Fibroblast of lung (primary cell): ENCODE data around the gene SUSD1. TPM values are rescaled to one million over a fixed set of nuclear protein-coding genes. Genes with fewer than 3 reads are reported as not detected.

ENCODE experiments used
- DNase-seq, 2 donors: peaks; one replicate each; pipeline versions ENCODE4 v3.0.0 to v3.0.0-alpha.2; 2010; ENCODE audit warnings: low read depth in 2 of 2
- H2AFZ ChIP-seq: 2 replicates; pipeline ENCODE4 v1.5.1; 2012; ENCODE audit warnings: low read length, control low read depth, inconsistent platforms
- H3K27ac ChIP-seq: 2 replicates; pipeline ENCODE4 v1.5.1; 2011; ENCODE audit warnings: low read length, control low read depth; ENCODE audit not compliant: insufficient read depth
- H3K27me3 ChIP-seq: 2 replicates; pipeline ENCODE4 v1.5.1; 2011; ENCODE audit warnings: mild to moderate bottlenecking, low read length; ENCODE audit not compliant: control insufficient read depth, insufficient read depth
- H3K36me3 ChIP-seq: 2 replicates; pipeline ENCODE4 v1.5.1; 2011; ENCODE audit warnings: low read length; ENCODE audit not compliant: control insufficient read depth, insufficient read depth
- H3K4me1 ChIP-seq: 2 replicates; pipeline ENCODE4 v1.5.1; 2011; ENCODE audit warnings: low read length; ENCODE audit not compliant: control insufficient read depth, insufficient read depth; ENCODE audit errors: extremely low read depth
- H3K4me2 ChIP-seq: 2 replicates; pipeline ENCODE4 v1.5.1; 2011; ENCODE audit warnings: low read length, control low read depth; ENCODE audit not compliant: insufficient read depth; ENCODE audit errors: extremely low read depth
- H3K4me3 ChIP-seq, 4 experiments: fragments of 200-600 bp in 1 of 4; sonication (generic) in 1 of 4; replicated peaks in 1 of 4; 2 replicates each; pipeline ENCODE4 v1.5.1; 2011 to 2016; ENCODE audit warnings: low read length in 4 of 4, low read depth in 3 of 4, mild to moderate bottlenecking in 3 of 4, control low read depth in 2 of 4, inconsistent platforms in 1 of 4, mixed read lengths in 1 of 4; ENCODE audit not compliant: insufficient read depth in 1 of 4; ENCODE audit errors: control extremely low read depth in 1 of 4
- H3K79me2 ChIP-seq: 2 replicates; pipeline ENCODE4 v1.5.1; 2012; ENCODE audit warnings: mild to moderate bottlenecking, low read length, inconsistent platforms; ENCODE audit not compliant: control insufficient read depth, insufficient read depth
- H3K9ac ChIP-seq: 2 replicates; pipeline ENCODE4 v1.5.1; 2011; ENCODE audit warnings: mild to moderate bottlenecking, low read length, control low read depth; ENCODE audit not compliant: insufficient read depth
- H3K9me3 ChIP-seq: 2 replicates; pipeline ENCODE4 v1.5.1; 2012; ENCODE audit warnings: low read depth, low read length; ENCODE audit not compliant: control insufficient read depth, insufficient read depth
- H4K20me1 ChIP-seq: 2 replicates; pipeline ENCODE4 v1.5.1; 2011; ENCODE audit warnings: low read length; ENCODE audit not compliant: control insufficient read depth, insufficient read depth; ENCODE audit errors: extremely low read depth
- CTCF ChIP-seq, 2 donors: IDR thresholded peaks in 1 of 2; conservative IDR thresholded peaks in 1 of 2; 1 replicate in 1 of 2; 2 replicates in 1 of 2; pipeline ENCODE4 v1.5.1; 2011 to 2012; ENCODE audit warnings: low read length in 2 of 2, control low read depth in 1 of 2, inconsistent platforms in 1 of 2, low read depth in 1 of 2, mild to moderate bottlenecking in 1 of 2
- EZH2 ChIP-seq: IDR thresholded peaks from 2 replicates; pipeline ENCODE4 v1.5.1; 2012; ENCODE audit warnings: low read length, control low read depth, mild to moderate bottlenecking; ENCODE audit errors: missing control alignments
- polyA plus RNA-seq, 2 donors: library from polyadenylated mRNA; depleted of rRNA in 1 of 2; stranded (reverse) in 1 of 2; unstranded in 1 of 2; fragments of >200 nt; gene quantifications; 2 replicates each; pipeline ENCODE4 v1.2.1, GENCODE V29; 2011 to 2012; ENCODE audit warnings: missing spikeins in 1 of 2
- total RNA-seq: library from RNA; depleted of rRNA; stranded (reverse); fragments of >200 nt; gene quantifications from 2 replicates; pipeline ENCODE4 v1.2.1, GENCODE V29; 2014

The SUSD1 gene
- total and polyA plus RNA-seq, 2 donors (not counting 1 experiment from before 2014, with no cell fraction given) = 27.4 to 28.6 TPM

DNA sequence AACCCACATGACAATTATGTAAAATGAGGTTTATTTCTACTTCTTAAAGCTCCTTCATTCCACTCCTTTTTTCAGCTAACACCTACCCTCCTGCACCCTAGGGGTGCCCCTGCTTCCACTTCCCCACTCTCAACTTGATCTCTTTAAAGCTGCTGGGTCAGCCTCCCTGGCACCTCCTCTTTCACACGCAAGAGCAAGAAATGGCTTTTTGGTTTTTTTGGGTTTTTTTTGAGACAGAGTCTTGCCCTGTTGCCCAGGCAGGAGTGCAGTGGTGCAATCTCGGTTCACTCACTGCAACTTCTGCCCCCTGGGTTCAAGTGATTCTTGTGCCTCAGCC lies 64.4 kb downstream of the SUSD1 start:
- Histone ChIP-seq H4K20me1 (no peaks in the 10 kb centered on the region), H3K9me3 (no peaks in the 10 kb centered on the region)
- DNase-seq = no peak

GRCh38 chr9:112110094-112110776 lies 64.9 kb downstream of the SUSD1 start:
- no peaks in the 10 kb centered on the region for H3K27me3 ChIP-seq

More for the DNA sequence above, 64.4 kb downstream of the SUSD1 start:
- Histone ChIP-seq H3K4me2 (no peak overlapping the region), H3K27ac (no peak overlapping the region), H3K4me3 (no peak overlapping the region), H3K9ac (no peak overlapping the region), H3K27me3 (no peaks in the 10 kb centered on the region), H3K79me2 (no peaks in the 10 kb centered on the region), H3K36me3 (peaks cover 1% of the 10 kb centered on the region), H3K4me1 (peaks cover 2% of the 10 kb centered on the region), H2AFZ (no peak overlapping the region)
- no peak for TF ChIP-seq CTCF (conservative IDR thresholded peaks at IDR 0.05 in 1 of 2, IDR thresholded peaks at IDR 0.05 in 1 of 2; ENCODE audit: low read depth in 1 of 2, low read length in 2 of 2)
- TF ChIP-seq EZH2 = no peak

DNA sequence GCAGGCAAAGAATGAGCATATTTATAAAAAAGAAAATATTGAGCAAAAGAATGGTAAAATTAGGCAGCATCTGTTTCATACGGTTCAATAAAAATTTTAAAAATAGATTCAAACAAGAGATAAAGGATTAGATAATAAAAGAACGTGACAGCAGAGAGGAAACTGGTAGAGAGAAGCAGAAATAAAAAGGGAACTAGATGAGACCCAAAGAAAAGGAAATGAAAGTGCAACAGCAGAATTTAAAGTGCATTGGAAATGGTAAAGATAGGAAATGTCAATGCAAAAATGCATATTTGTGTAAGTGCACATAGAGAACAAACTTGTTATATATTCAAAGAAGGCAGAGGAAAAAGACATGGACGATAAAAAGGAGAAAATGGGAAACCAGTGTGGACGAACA lies 70.2 kb downstream of the SUSD1 start:
- Histone ChIP-seq H2AFZ (no peak overlapping the region), H3K27ac (no peak overlapping the region)
- TF ChIP-seq EZH2 (no peak), CTCF (conservative IDR thresholded peaks at IDR 0.05 in 1 of 2, IDR thresholded peaks at IDR 0.05 in 1 of 2; ENCODE audit: low read depth in 1 of 2, low read length in 2 of 2) (no peak)

More at GRCh38 chr9:112110094-112110776, 64.9 kb downstream of the SUSD1 start:
- Histone ChIP-seq H3K36me3 (peaks cover 1% of the 10 kb centered on the region), H3K4me2 (no peak overlapping the region), H2AFZ (no peak overlapping the region), H3K27ac (no peak overlapping the region), H3K4me1 (peaks cover 2% of the 10 kb centered on the region), H3K9ac (no peak overlapping the region), H3K9me3 (no peaks in the 10 kb centered on the region), H3K4me3 (no peak overlapping the region), H3K79me2 (no peaks in the 10 kb centered on the region), H4K20me1 (no peaks in the 10 kb centered on the region)
- TF ChIP-seq EZH2 (no peak), CTCF (conservative IDR thresholded peaks at IDR 0.05 in 1 of 2, IDR thresholded peaks at IDR 0.05 in 1 of 2; ENCODE audit: low read depth in 1 of 2, low read length in 2 of 2) (no peak)
- DNase-seq = no peak

More for the DNA sequence above, 70.2 kb downstream of the SUSD1 start:
- Histone ChIP-seq H4K20me1 (no peaks in the 10 kb centered on the region), H3K36me3 (no peaks in the 10 kb centered on the region), H3K4me3 (no peak overlapping the region), H3K79me2 (no peaks in the 10 kb centered on the region), H3K9me3 (no peaks in the 10 kb centered on the region), H3K4me1 (no peaks in the 10 kb centered on the region), H3K4me2 (no peak overlapping the region), H3K27me3 (no peaks in the 10 kb centered on the region), H3K9ac (no peak overlapping the region)
- no peak for DNase-seq
